Activated CD8-positive, alpha-beta memory T cell treated with anti-CD3 and anti-CD28 coated beads for 24 hours (primary cell): ENCODE data around the gene FSIP1.

Source experiments
- DNase-seq: peaks from one replicate; pipeline ENCODE4 v3.0.0-alpha.2; 2020

FSIP1 gene

DNA sequence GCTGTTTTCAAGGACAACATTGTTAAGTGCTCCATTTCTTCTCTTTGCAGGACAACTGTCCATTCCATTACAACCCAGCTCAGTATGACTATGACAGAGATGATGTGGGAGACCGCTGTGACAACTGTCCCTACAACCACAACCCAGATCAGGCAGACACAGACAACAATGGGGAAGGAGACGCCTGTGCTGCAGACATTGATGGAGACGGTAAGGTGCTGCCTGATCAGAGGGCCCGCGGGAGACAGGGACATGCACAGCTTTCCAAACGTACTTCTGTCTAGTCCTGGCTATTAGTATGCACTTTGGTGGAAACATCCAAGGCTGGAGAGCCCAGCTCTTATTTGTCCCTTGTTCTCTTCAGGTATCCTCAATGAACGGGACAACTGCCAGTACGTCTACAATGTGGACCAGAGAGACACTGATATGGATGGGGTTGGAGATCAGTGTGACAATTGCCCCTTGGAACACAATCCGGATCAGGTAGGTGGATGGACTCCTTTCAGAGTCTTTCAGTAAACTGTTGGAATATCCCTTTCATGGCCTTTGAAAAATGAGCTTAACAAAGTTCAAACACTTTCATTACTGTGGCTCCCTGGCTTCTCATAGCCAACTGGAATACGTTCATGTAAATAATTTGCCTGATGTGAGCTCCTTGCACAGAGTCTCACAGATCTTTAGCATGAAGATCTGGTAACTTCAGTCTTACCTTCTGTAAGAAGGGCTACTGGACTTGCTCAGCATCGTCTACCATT, 191.3 kb downstream of the FSIP1 start:
- no peak for DNase-seq

DNA sequence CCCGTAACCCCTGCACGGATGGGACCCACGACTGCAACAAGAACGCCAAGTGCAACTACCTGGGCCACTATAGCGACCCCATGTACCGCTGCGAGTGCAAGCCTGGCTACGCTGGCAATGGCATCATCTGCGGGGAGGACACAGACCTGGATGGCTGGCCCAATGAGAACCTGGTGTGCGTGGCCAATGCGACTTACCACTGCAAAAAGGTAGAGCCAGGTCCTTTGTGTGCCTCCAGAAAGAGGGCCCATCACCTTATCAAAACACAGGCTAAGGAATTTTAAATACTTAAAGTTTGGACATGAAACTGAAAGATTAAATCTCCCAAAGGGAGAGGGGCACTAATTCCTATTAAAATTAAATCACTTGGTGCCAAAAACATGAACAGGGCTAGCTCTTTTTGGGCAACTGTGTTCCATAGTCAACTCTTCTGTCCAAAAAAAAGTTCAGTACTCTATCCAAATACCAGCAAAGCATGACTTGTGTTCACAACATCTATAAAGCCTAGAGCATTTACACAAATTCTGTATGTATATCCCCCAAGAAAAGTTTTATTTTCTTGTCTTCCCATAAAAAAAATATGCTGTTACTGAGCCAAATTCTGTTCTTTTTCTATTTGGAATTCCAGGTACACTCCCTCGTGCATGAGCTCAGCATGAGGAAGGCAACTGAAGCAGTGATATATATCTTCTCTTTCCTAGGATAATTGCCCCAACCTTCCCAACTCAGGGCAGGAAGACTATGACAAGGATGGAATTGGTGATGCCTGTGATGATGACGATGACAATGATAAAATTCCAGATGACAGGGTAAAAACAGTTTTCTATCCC, 192.6 kb downstream of the FSIP1 start:
- DNase-seq, result no peak

DNA sequence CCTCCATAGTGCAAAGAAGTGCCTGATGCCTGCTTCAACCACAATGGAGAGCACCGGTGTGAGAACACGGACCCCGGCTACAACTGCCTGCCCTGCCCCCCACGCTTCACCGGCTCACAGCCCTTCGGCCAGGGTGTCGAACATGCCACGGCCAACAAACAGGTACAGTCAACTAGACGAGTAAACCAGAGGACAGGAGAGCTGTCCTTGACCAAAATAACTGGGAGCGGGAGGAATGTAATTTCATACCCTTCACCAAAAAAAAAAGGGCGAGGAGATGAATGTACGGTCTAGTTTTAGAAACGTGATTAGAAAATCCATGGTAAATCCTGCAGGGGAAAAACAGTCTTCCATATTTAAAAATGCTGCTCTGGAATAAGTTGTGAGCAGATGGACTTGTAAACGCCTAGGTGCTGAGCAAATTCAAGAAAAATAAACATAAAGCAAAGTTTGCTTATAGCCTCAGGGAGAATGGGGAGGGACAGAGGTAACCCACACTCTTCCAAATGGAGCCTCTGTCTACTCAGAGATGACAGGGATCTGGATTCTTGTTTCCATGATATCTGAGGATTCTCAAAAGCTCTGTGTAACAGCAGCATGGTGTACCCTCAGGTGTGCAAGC, 193.3 kb downstream of the FSIP1 start:
- DNase-seq, result no peak

DNA sequence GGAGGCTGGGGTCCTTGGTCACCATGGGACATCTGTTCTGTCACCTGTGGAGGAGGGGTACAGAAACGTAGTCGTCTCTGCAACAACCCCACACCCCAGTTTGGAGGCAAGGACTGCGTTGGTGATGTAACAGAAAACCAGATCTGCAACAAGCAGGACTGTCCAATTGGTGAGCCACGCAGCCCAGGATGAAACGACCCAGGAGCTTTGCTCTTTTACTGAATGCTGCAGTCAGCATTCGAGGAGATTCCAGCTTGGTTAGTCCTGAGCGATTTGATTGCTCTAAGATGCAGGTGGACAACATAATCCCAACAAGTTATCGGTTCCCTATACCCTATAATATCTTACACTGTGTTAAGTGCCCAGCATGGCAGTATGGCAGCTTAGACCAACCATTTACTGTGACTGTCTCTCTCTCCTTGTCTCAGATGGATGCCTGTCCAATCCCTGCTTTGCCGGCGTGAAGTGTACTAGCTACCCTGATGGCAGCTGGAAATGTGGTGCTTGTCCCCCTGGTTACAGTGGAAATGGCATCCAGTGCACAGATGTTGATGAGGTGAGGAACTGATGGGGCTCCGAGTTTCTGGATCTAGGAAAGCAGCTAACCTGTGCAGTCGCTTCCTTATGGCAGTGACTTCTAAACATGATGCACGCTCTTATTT, 194.0 kb downstream of the FSIP1 start:
- no peak for DNase-seq

DNA sequence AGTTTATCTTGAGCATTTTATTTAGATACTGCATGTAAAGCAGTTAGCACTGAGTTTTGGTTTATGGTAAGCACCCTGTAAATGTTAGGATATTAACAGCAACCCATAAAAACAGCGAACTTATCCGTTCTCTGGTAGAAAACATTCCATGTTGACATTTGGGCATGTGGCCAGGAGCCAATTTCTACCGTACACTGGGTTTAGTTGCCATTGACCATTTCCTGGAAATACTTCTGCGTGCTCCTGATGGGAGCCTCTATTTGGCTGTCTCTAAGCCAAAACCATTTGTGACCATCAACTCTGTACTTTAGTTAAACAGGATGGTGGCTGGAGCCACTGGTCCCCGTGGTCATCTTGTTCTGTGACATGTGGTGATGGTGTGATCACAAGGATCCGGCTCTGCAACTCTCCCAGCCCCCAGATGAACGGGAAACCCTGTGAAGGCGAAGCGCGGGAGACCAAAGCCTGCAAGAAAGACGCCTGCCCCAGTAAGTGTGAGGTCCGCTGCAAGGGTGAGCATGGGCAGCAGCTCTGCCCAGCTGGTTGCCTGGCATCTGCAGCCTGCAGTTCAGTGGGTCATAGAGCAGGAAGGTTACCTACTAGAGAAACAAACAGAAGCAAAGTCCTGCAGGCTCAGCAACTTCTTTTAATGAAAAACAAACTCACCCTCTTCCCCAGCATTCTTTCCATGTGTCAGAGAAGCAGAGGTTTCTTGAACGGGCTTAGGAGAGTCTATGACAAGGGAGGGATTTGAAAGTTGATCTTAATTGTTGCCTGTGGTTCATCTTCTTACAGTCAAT, 194.7 kb downstream of the FSIP1 start:
- no peak for DNase-seq

DNA sequence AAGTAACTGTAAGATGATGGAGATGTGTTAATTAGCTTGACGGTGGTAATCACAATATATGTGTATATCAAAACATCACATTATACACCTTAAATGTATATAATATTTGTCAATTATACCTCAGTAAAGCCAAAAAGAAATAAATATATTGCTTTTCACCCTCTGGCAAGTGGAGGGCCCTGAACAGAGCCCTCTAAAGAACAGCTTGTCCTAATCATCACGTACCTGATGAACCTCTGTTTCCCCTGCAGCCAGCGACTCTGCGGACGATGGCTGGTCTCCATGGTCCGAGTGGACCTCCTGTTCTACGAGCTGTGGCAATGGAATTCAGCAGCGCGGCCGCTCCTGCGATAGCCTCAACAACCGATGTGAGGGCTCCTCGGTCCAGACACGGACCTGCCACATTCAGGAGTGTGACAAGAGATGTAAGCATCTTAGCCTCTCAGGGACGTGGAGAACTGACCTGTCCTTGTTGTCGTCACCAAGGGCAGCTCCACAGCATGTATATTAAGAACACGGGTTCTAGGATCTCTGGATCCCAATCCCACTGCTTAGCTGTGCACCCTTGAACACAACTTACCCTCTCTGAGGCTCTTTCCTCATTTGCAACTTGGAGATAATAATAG, 195.4 kb downstream of the FSIP1 start:
- no peak for DNase-seq

DNA sequence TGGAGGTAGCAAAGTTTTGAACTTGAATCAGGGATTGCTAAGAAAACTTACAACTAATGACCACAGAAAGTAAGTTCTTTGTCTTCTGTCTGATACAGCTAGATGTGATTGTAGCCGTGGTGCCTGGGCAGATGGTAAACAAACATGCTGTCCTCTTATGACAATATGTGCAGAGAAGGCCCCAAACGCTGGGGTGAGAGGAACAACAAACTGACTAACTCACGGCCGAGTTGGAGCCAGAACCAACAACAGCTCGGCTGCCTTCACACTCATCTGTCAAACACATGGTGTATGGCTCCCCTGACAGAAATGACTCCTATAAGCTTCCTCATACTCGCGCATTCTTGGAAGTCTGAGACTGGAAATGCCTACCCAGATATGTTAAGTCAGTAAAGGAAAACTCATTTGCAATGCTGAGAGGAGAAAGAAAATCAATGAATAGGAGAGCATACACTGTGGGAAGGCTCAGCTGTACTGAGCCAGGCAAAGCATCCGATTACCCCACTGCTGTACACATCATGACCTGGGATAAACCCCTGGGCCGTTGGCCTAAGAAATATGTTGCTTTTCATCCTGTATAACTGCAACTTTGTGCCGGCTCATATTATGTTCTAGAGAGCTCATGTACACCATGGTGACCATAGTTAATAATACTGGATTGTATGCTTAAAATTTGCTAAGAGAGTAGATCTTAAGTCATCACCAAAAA, 196.1 kb downstream of the FSIP1 start:
- DNase-seq, result no peak

DNA sequence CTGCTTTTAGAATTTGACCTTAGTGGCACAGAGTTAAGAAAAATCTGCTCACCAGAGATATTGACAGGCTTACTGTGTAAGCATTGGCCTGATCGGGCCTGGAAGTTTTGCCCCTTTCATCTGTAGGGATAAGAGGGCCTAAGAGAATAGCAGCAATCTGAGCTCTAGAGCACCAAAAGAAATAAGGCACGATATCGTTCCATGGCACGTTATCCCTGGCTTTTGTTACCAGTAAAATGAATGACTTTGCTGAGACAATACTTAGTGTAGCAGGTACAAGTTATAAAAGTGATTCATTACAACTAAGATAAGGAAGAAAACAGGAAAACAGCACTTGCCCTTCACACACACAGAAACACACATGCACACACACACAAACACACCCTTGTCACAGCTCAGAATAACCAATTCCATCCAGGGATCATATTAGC, 196.8 kb downstream of the FSIP1 start:
- no peak for DNase-seq

DNA sequence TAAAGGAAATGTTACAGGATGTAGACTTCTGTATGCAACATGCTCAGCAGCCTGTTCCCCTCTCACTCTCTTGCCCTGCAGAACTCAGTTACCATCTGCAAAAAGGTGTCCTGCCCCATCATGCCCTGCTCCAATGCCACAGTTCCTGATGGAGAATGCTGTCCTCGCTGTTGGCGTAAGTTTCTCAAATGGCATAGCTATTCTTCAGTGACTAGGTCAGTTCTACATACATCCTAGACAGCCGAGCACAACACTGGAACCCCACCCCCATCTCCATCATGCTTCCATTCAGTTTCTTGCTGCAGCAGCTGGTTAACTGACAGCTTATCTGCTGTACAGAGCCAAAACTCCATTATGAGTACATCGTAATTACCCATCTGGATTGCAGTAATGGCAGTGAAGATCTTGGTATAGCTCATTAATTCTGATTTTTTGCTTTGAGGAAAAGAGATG, 197.2 kb downstream of the FSIP1 start:
- no peak for DNase-seq

DNA sequence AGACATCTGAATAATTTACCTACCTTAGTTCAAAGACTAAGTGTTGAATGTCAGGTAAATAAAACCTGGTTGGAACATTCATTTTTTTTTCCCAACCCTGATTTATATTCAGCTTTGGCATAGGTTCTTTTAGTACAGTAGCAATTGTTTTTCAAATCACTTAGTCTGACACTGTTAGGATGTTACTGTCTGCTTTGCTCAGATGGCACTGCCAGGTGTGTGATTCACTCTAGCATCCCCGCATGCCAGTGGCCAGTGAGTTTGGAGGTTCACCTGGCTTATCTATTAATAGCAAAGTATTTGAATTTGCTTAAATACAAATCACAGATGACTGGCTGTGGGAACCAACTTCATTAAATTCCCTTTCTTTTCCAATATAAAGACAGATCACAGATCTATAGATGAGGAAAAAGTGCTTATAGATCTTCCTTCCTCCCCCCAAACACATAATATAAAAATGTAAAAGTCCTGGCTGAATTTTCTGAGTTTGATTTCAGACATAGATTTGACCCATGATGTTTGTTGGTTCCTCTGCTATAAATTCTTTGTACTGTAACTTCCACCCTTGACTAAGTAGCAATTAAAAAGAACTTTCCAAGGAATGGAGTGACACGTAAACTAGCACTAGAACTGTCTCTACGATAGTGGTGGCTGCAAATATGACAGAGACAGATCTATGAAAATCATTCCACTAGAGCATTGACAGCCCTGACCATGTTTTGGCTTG, 197.8 kb downstream of the FSIP1 start:
- DNase-seq, result no peak

DNA sequence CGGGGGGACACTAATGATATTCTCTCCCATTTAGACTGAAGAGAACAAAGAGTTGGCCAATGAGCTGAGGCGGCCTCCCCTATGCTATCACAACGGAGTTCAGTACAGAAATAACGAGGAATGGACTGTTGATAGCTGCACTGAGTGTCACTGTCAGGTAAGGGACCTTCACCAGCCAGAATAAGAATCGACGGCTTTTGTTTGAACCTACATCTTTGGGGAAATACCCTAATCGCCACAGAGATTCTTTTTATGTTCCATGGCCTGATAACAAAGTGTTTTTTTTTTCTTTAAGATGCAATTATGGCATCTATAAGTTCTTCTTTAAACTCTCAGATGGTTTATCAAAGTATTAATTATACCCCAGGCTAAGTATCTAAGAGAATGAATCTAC, 198.4 kb downstream of the FSIP1 start:
- no peak for DNase-seq

DNA sequence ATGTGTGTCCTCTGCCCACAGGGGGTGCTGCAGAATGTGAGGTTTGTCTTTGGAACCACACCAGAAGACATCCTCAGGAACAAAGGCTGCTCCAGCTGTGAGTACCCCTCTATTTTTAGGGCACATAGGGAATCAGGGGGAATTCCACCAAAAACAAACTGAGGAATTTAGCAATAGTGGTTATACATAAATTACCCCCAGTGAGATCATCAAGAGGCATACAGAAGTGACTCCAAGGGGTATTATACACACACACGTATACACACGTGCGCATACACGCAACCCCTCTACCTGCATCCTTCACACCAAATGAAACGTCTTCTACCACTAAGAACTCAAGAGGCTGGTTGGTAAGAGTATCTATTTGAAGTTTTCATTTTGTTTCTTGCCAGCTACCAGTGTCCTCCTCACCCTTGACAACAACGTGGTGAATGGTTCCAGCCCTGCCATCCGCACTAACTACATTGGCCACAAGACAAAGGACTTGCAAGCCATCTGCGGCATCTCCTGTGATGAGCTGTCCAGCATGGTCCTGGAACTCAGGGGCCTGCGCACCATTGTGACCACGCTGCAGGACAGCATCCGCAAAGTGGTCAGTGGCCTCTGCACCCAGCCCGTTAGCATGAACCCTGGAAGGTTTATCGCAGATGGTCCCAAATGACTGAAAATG, 198.9 kb downstream of the FSIP1 start:
- DNase-seq, result peak; percentile 68

DNA sequence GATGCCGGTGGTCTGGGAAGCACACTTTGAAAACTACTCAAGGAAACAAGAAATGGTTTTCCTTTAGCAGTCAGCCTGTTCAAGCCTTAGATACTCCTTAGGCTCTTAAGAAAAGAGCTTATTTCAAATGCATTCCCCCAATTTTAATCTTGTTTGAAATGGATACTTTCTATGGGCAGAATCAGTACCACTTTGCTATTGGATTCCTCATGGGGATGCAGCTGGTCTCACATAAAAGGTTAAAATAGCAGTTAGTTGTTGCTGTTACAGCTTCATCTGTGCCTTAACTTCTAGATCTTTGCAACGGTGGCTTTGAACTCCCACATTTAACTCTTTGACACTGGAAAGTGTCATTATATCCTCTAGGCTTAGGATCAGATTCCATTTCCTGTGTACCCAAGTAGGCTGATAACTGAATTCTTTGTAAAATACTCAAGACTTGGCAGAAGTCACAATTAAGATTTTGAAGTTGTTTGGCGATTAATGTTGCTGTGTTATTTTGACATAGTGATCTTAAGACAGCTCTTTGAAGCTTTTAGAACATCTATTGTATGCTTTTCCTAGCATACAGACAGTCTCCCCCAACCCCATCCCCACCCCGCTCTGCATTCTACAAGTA, 199.6 kb downstream of the FSIP1 start:
- DNase-seq, result no peak

DNA sequence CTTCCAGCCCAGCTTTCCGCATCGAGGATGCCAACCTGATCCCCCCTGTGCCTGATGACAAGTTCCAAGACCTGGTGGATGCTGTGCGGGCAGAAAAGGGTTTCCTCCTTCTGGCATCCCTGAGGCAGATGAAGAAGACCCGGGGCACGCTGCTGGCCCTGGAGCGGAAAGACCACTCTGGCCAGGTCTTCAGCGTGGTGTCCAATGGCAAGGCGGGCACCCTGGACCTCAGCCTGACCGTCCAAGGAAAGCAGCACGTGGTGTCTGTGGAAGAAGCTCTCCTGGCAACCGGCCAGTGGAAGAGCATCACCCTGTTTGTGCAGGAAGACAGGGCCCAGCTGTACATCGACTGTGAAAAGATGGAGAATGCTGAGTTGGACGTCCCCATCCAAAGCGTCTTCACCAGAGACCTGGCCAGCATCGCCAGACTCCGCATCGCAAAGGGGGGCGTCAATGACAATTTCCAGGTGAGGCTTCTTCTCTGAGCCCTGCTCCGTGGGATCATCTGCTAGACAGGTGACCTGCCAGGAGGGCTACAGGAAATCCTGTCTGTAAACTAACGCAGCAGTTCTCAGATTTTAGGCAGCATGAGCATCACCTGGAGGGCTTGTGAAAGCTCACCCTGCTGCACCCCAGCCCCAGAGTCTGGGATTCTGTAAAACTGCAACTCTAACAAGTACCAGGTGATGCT, 200.2 kb downstream of the FSIP1 start:
- no peak for DNase-seq

DNA sequence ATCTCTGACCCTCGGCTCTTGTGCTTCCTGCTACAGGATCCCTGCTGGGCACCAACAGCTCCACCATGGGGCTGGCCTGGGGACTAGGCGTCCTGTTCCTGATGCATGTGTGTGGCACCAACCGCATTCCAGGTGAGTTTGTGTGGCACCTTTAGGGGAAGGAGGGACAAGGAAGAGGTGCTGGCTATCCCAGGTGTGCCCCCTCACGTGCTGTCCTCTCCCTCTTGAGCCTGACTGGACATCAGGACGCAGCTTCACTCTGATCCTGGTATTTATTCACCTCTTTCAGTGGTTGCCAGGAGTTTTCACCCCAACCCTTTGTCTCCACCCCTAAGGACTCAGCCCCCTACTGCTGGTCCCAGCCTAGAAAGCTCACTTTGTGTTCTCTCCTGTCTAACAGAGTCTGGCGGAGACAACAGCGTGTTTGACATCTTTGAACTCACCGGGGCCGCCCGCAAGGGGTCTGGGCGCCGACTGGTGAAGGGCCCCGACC, 200.8 kb downstream of the FSIP1 start:
- peak; percentile 60 for DNase-seq

DNA sequence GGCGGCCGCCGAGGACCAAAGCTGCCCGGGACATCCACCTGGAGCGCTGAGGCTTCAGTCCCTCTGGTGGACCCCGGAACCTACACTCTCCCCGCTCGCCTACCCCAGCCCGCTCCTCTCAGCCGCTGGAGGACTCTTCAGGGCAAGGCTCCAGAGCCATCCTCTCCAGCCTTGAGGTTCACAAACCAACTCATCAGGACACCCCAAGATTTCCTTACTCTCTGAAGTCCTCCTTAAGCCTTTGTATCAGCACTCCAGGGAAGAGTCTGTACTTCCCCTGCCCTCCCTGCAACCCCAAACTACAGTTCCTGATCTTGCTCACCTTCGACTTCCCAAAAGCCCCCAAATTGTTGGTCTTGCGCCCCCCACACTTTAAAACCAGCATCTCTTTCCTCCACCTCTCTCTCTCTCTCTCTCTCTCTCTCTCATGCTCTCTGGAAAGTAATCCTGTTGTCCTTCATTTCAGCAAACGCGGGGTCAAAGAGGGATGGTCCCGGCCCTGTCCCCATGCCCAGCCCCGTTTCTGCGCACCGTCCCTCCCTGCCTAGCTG, 201.3 kb downstream of the FSIP1 start:
- peak; percentile 71 for DNase-seq

DNA sequence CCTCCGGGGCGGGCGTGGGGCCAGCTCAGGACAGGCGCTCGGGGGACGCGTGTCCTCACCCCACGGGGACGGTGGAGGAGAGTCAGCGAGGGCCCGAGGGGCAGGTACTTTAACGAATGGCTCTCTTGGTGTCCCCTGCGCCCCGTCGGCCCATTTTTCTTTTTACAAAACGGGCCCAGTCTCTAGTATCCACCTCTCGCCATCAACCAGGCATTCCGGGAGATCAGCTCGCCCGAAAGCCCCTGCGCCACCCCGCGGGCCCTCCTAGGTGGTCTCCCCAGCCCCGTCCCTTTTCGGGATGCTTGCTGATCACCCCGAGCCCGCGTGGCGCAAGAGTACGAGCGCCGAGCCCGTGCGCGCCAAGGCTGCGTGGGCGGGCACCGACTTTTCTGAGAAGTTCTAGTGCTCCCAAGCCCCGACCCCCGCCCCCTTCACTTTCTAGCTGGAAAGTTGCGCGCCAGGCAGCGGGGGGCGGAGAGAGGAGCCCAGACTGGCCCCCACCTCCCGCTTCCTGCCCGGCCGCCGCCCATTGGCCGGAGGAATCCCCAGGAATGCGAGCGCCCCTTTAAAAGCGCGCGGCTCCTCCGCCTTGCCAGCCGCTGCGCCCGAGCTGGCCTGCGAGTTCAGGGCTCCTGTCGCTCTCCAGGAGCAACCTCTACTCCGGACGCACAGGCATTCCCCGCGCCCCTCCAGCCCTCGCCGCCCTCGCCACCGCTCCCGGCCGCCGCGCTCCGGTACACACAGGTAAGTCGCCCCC, 202.0 kb downstream of the FSIP1 start, which contains the start of gene THBS1:
Gene THBS1 (plus strand): TSS at position 595 of the 757 bp plus-strand sequence. CDS start 779 bp downstream, outside the sequence.
- DNase-seq, result peak; percentile 85
